HEK293 (cell line): ENCODE results near the gene BAHD1.
A peak's percentile ranks its signal among the peaks of the same experiment; 100 is the strongest.

ENCODE experiments used
- CTCF ChIA-PET: fragments of 350-600 bp; formaldehyde crosslinking; extraction: SDS; loops from one replicate; lab custom pipeline; 2021; ENCODE audit warnings: antibody characterized with exemption; lab: Yijun Ruan, JAX
- POLR2A ChIA-PET: fragments of 300-600 bp; formaldehyde crosslinking; extraction: SDS; loops from one replicate; lab custom pipeline; 2020; ENCODE audit warnings: antibody characterized with exemption, inconsistent platforms; lab: Yijun Ruan, JAX
- H3K27ac ChIP-seq: fragments of 200-500 bp; sonication (Bioruptor generic); 2 replicates; pipeline ENCODE4 v1.5.1; 2014; ENCODE audit warnings: low read depth, low read length, control low read depth, inconsistent platforms; ENCODE audit errors: extremely low read depth
- H3K36me3 ChIP-seq, 2 experiments: fragments of 200-500 bp in 1 of 2; sonication (Bioruptor generic) in 1 of 2; 1 replicate in 1 of 2; 2 replicates in 1 of 2; pipeline ENCODE4 v1.5.1; 2014 to 2017; ENCODE audit warnings: inconsistent platforms in 2 of 2, low read length in 2 of 2; ENCODE audit not compliant: control insufficient read depth in 2 of 2, insufficient read depth in 1 of 2
- H3K4me1 ChIP-seq: fragments of 200-500 bp; sonication (Bioruptor generic); 2 replicates; pipeline ENCODE4 v1.5.1; 2014; ENCODE audit warnings: mild to moderate bottlenecking, low read length, inconsistent platforms; ENCODE audit not compliant: control insufficient read depth, insufficient read depth
- H3K4me3 ChIP-seq: 2 replicates; pipeline ENCODE4 v1.5.1; 2011; ENCODE audit warnings: low read depth, mild to moderate bottlenecking, control low read depth, low read length, moderate library complexity
- H3K9me3 ChIP-seq: fragments of 200-500 bp; sonication (Bioruptor generic); 2 replicates; pipeline ENCODE4 v1.5.1; 2014; ENCODE audit warnings: low read depth, low read length, inconsistent platforms; ENCODE audit not compliant: control insufficient read depth, insufficient read depth
- PRDM1 ChIP-seq: fragments of 450-650 bp; formaldehyde crosslinking; IDR thresholded peaks from 2 replicates; pipeline ENCODE4; 2016; ENCODE audit warnings: missing biosample characterization, missing genetic modification characterization
- SCRT2 ChIP-seq: fragments of 450-650 bp; formaldehyde crosslinking; IDR thresholded peaks from 2 replicates; pipeline ENCODE4 v1.5.1; 2016; ENCODE audit warnings: missing biosample characterization, missing genetic modification characterization
- WT1 ChIP-seq: fragments of 450-650 bp; formaldehyde crosslinking; IDR thresholded peaks from 2 replicates; pipeline ENCODE4 v1.5.1; 2016; ENCODE audit warnings: missing biosample characterization, missing genetic modification characterization
- ZBTB48 ChIP-seq: fragments of 450-650 bp; formaldehyde crosslinking; IDR thresholded peaks from 2 replicates; pipeline ENCODE4 v1.5.1; 2016; ENCODE audit warnings: missing biosample characterization, missing genetic modification characterization
- ZNF16 ChIP-seq: fragments of 450-650 bp; formaldehyde crosslinking; IDR thresholded peaks from 2 replicates; pipeline ENCODE4 v1.5.1; 2016; ENCODE audit warnings: low read depth, missing biosample characterization, missing genetic modification characterization
- ZNF174 ChIP-seq: fragments of 450-650 bp; formaldehyde crosslinking; IDR thresholded peaks from 2 replicates; pipeline ENCODE4 v1.5.0; 2017; ENCODE audit warnings: missing biosample characterization, mild to moderate bottlenecking, missing genetic modification characterization
- ZNF266 ChIP-seq: fragments of 450-650 bp; formaldehyde crosslinking; IDR thresholded peaks from 2 replicates; pipeline ENCODE4 v1.5.1; 2016; ENCODE audit warnings: missing biosample characterization, missing genetic modification characterization, low read depth
- ZNF335 ChIP-seq: fragments of 450-650 bp; formaldehyde crosslinking; conservative IDR thresholded peaks from 2 replicates; pipeline ENCODE4 v1.5.1; 2016; ENCODE audit warnings: missing biosample characterization, missing genetic modification characterization
- ZNF426 ChIP-seq: fragments of 450-650 bp; formaldehyde crosslinking; IDR thresholded peaks from 2 replicates; pipeline ENCODE4 v1.5.1; 2017; ENCODE audit warnings: missing biosample characterization, missing genetic modification characterization, mild to moderate bottlenecking, inconsistent platforms, moderate library complexity
- ZNF433 ChIP-seq: fragments of 450-650 bp; formaldehyde crosslinking; IDR thresholded peaks from 2 replicates; pipeline ENCODE4 v1.5.1; 2016; ENCODE audit warnings: missing biosample characterization, missing genetic modification characterization, low read depth
- ZNF654 ChIP-seq: fragments of 450-650 bp; formaldehyde crosslinking; IDR thresholded peaks from 2 replicates; pipeline ENCODE4 v1.5.1; 2016; ENCODE audit warnings: low read depth, missing biosample characterization, missing genetic modification characterization
- TF ChIP-seq, protein P1 (sequence below): fragments of 450-650 bp; formaldehyde crosslinking; IDR thresholded peaks from 2 replicates; pipeline ENCODE4 v1.5.1; 2016; ENCODE audit warnings: missing biosample characterization, missing genetic modification characterization
- TF ChIP-seq, protein P2 (sequence below): fragments of 450-650 bp; formaldehyde crosslinking; IDR thresholded peaks from 2 replicates; pipeline ENCODE4 v1.5.1; 2017; ENCODE audit warnings: missing biosample characterization, missing genetic modification characterization
- TF ChIP-seq, protein P3 (sequence below): fragments of 450-650 bp; formaldehyde crosslinking; IDR thresholded peaks from 2 replicates; pipeline ENCODE4 v1.5.1; 2017; ENCODE audit warnings: missing biosample characterization, missing genetic modification characterization

BAHD1 gene

DNA sequence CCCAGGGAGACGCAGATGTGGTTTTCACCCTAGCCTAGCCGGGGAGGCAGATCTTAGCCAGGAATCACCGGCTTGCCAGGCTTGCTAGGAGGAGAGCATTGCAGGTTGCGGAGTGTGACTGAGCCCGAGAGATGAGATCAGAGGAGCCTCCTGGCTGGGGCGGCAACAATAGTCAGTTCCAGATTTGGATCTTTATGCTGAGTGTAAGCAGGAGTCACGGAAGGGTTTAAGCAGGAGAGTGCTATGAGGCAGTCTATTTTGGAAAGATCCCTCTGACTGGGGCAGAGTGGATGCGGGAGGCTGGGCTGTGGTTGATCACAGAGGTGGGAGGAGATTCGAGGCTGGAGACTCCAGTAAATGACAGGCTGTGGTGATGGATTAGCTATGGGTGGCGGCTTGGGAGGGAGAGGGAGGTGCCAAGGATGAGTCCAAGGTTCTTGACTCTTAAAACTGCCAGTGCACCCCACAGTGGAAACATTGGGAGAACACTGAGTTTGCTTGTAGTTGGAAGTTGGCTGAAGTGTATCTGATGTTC lies 10.4 kb upstream of the BAHD1 start (continued):
- TF ChIP-seq WT1 (tag by site-specific recombination), result peak; percentile 48; the same call in 1 of the 2 replicates
- TF ChIP-seq SCRT2, result no peak
- TF ChIP-seq ZNF433 (tag by site-specific recombination), result no peak
- TF ChIP-seq ZBTB48 (tag by site-specific recombination), result no peak

DNA sequence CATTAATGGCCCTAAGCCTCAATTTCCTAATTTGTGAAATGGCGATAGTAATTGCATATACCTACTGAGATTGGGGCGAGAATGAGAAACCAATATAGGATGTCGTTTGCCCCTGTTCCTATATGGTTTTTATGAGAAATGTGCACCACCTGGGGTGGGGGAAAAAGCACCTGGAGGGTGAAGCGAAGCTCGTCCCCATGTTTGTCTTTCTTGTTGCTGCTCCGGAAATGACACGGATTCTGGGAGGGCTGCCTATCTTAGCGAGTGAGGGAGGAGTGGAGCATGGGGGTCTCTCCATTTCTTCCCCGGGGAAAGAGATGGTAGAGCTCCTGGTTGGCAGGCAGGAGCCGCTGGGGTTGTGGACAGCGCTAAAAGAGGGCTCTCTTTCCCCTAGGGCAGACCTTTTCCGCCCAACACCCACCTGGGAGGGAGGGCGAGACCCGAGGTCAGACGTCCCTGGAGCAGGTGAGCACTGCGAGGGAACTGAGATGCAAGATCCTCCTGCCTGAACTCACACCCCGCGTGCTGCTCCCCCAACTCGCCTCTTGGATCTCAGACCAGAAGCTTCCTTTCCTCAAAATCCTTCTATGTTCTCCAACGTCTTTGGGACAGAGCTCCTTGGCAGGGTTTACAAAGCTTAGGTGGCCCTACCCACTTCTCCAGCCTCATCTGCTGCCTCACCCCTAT lies 5.6 kb upstream of the BAHD1 start:
- ChIA-PET CTCF (interaction anchor here (0.7 kb wide), 1 partner anchor 160 kb away, joined by 4 read pairs; no protein-coding TSS in a partner anchor), POLR2A (interaction anchor here (0.6 kb wide), 1 partner anchor 204 kb away, joined by 4 read pairs; no protein-coding TSS in a partner anchor)
- Histone ChIP-seq H3K36me3 (no peaks in the 10 kb centered on the region), H3K4me3 (no peak overlapping the region)
- no peak for TF ChIP-seq PRDM1 (tag by site-specific recombination)
- TF ChIP-seq, protein P1, sequence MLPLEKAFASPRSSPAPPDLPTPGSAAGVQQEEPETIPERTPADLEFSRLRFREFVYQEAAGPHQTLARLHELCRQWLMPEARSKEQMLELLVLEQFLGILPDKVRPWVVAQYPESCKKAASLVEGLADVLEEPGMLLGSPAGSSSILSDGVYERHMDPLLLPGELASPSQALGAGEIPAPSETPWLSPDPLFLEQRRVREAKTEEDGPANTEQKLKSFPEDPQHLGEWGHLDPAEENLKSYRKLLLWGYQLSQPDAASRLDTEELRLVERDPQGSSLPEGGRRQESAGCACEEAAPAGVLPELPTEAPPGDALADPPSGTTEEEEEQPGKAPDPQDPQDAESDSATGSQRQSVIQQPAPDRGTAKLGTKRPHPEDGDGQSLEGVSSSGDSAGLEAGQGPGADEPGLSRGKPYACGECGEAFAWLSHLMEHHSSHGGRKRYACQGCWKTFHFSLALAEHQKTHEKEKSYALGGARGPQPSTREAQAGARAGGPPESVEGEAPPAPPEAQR (tag by site-specific recombination), result no peak
- TF ChIP-seq ZNF266 (tag by site-specific recombination), result no peak
- TF ChIP-seq, protein P2, sequence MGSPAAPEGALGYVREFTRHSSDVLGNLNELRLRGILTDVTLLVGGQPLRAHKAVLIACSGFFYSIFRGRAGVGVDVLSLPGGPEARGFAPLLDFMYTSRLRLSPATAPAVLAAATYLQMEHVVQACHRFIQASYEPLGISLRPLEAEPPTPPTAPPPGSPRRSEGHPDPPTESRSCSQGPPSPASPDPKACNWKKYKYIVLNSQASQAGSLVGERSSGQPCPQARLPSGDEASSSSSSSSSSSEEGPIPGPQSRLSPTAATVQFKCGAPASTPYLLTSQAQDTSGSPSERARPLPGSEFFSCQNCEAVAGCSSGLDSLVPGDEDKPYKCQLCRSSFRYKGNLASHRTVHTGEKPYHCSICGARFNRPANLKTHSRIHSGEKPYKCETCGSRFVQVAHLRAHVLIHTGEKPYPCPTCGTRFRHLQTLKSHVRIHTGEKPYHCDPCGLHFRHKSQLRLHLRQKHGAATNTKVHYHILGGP (tag by site-specific recombination), result no peak
- TF ChIP-seq ZNF335 (tag by site-specific recombination), result no peak
- TF ChIP-seq ZNF174 (tag by site-specific recombination), result no peak
- TF ChIP-seq ZNF654 (tag by site-specific recombination), result no peak
- TF ChIP-seq ZNF16 (tag by site-specific recombination), result no peak
- no peak for TF ChIP-seq SCRT2
- TF ChIP-seq, all 188 proteins: peak for 0
- H3K27ac ChIP-seq, result no peak overlapping the region
- H3K4me1 ChIP-seq, result peaks cover 7% of the 10 kb centered on the region; the same call in 1 of the 2 replicates
- H3K9me3 ChIP-seq, result no peaks in the 10 kb centered on the region

DNA sequence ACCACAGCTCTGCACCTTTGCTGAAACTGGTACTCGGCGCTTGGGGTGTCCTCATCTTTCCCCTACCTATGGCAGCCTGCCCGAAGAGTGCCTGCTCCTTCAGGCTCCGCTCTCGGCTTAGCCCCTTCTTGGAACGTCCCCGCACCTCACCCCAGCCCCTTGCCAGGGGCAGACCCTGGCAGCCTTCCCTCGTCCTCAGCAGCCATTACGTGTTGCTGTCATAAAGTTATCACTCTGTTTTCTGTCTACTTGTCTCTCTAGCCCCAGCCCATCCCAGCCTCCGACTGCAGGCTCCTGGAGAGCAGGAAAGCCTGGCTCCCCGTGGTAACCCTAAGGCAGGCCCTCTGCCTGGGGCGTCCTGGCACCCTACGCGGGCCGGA lies 5.1 kb upstream of the BAHD1 start:
- Histone ChIP-seq H3K36me3 (no peaks in the 10 kb centered on the region), H3K4me1 (peaks cover 7% of the 10 kb centered on the region; the same call in 1 of the 2 replicates), H3K27ac (no peak overlapping the region), H3K9me3 (no peaks in the 10 kb centered on the region), H3K4me3 (no peak overlapping the region)
- CTCF ChIA-PET, result interaction anchor here (0.7 kb wide), 1 partner anchor 161 kb away, joined by 4 read pairs; no protein-coding TSS in a partner anchor
- POLR2A ChIA-PET, result interaction anchor here (0.6 kb wide), 1 partner anchor 203 kb away, joined by 4 read pairs; no protein-coding TSS in a partner anchor
- TF ChIP-seq ZNF426 (tag by site-specific recombination), result no peak
- TF ChIP-seq, protein P3, sequence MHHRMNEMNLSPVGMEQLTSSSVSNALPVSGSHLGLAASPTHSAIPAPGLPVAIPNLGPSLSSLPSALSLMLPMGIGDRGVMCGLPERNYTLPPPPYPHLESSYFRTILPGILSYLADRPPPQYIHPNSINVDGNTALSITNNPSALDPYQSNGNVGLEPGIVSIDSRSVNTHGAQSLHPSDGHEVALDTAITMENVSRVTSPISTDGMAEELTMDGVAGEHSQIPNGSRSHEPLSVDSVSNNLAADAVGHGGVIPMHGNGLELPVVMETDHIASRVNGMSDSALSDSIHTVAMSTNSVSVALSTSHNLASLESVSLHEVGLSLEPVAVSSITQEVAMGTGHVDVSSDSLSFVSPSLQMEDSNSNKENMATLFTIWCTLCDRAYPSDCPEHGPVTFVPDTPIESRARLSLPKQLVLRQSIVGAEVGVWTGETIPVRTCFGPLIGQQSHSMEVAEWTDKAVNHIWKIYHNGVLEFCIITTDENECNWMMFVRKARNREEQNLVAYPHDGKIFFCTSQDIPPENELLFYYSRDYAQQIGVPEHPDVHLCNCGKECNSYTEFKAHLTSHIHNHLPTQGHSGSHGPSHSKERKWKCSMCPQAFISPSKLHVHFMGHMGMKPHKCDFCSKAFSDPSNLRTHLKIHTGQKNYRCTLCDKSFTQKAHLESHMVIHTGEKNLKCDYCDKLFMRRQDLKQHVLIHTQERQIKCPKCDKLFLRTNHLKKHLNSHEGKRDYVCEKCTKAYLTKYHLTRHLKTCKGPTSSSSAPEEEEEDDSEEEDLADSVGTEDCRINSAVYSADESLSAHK, result no peak
- TF ChIP-seq, protein P2 (tag by site-specific recombination), result no peak
